Brain microvascular endothelial cell (primary cell): ENCODE measurements around the gene SCAMP2.

Experiments
- DNase-seq: peaks from one replicate; pipeline ENCODE4 v3.0.0-alpha.2; 2020
- H3K27ac ChIP-seq: fragments of 250-450 bp; sonication (Bioruptor Pico); 2 replicates; pipeline ENCODE4 v1.5.1; 2020; ENCODE audit warnings: mild to moderate bottlenecking, moderate library complexity
- H3K27me3 ChIP-seq: fragments of 250-450 bp; sonication (Bioruptor Pico); replicated peaks from 2 replicates; pipeline ENCODE4 v1.5.1; 2020; ENCODE audit warnings: mild to moderate bottlenecking
- H3K36me3 ChIP-seq: fragments of 250-450 bp; sonication (Bioruptor Pico); replicated peaks from 2 replicates; pipeline ENCODE4 v1.5.1; 2020; ENCODE audit warnings: mild to moderate bottlenecking
- H3K4me3 ChIP-seq: 2 replicates; pipeline ENCODE4 v1.5.1; 2011; ENCODE audit warnings: low read depth, mild to moderate bottlenecking, control low read depth, low read length, moderate library complexity
- CTCF ChIP-seq: IDR thresholded peaks from 2 replicates; pipeline ENCODE4 v1.5.1; 2011; ENCODE audit warnings: low read depth, mild to moderate bottlenecking, moderate library complexity, low read length, control low read depth, inconsistent platforms; ENCODE audit errors: missing control alignments
- in situ Hi-C: cut with HindIII; loops from 2 replicates; pipeline ENCODE4 v1.10.0; 2017; ENCODE audit warnings: low sequenced_read_pairs, low pct_ligation_motif_present

SCAMP2 gene

DNA sequence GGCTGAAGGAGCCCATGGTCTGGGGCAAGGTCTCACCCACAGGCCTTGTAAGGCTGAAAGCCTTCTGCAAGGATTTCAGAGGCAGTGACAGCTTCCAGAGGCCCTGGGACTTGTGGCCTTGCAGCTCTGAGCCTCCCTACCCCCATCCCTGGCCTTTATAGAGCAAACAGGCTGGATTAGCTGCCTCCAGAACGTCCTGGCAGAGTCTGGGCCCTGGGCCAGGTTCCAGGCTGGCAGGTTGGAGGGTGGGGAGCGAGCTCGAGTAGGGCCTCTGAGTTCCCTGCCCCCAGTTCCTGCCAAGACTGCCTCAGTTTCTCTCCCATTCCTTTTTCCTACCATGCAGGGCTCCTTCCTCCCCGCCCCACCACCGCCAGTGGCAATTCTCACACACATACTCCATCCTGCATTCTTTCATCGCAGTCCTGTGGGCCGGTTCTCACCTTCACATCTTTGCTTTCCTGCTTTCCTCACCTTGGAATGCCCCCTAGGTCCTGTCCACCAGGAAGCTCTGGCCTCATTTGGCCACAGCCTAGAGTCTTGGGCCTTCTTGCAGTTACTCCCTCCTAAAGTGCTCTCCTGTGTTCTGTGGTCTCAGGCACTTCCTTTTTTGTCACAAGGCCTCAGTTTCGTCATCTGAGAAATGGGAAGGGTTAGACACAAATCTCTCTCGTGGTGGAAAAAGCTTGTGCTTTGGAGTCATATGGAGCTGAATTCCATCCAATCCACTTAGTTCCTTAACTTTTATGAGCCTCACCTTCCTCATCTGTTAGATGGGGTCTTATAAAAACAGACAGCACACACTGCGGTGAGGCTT lies 57.8 kb downstream of the SCAMP2 start:
- in situ Hi-C loops: no loop called here
- Histone ChIP-seq H3K27ac (no peak overlapping the region), H3K27me3 (no peaks in the 10 kb centered on the region), H3K4me3 (no peak overlapping the region), H3K36me3 (no peaks in the 10 kb centered on the region)
- no peak for DNase-seq
- no peak for TF ChIP-seq CTCF

- Histone ChIP-seq H3K27ac (no peak within 1 kb of the TSS), H3K27me3 (no peaks in the 10 kb centered on the region), H3K4me3 (no peak within 1 kb of the TSS), H3K36me3 (no peaks in the 10 kb centered on the region)
- in situ Hi-C loops: no loop called here
- no peak for TF ChIP-seq CTCF
- DNase-seq: no peak
Observed at GRCh38 chr15:74812533-74812932, 60.6 kb downstream of the SCAMP2 start, which contains the start of gene LMAN1L. Gene LMAN1L, plus strand, starts transcription at chr15:74812835. Its CDS starts 20 bp downstream, at chr15:74812855.

DNA sequence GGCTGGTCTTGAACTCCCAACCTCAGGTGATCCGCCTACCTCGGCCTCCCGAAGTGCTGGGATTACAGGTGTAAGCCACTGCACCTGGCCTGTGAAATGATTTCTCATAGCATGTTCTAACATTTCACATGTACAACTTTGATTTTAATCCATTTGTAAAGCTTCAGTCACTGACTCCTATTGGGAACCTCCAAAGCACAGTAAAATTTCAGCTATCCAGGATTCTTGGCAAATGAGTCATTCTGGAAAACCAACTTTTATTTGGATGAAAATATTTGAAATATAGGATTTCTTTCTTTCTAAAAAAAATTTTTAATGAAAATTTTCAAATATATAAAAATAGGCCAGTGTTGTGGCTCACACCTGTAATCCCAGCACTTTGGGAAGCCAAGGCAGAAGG lies 63.2 kb downstream of the SCAMP2 start:
- Histone ChIP-seq H3K27ac (no peak overlapping the region), H3K4me3 (no peak overlapping the region), H3K27me3 (no peaks in the 10 kb centered on the region), H3K36me3 (no peaks in the 10 kb centered on the region)
- in situ Hi-C loops: no loop called here
- no peak for DNase-seq
- no peak for TF ChIP-seq CTCF

GRCh38 chr15:74809242-74809641 lies 63.9 kb downstream of the SCAMP2 start:
- Histone ChIP-seq H3K27me3 (no peaks in the 10 kb centered on the region), H3K36me3 (peaks cover 2% of the 10 kb centered on the region), H3K27ac (no peak overlapping the region), H3K4me3 (no peak overlapping the region)
- in situ Hi-C loops: no loop called here
- no peak for TF ChIP-seq CTCF
- no peak for DNase-seq

DNA sequence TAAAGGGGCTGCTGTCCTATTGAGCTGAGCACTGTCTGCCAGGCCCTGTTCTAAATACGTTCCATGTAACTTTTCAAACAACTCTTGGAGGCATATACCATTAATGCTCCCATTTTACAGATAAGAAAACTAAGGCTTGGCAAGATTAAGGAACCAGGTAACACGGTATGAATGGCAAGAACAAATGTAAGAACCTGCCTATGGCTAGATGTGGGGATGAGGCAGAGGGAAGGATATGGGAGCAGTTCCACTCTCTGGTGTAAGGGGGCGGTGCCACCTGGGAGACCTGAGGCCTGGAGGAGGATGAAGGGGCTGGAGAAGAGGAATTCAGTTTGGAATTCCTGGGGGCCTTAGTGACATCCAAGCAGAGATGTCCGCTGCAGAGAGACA lies 64.3 kb downstream of the SCAMP2 start:
- TF ChIP-seq CTCF: peak; percentile 21
- Histone ChIP-seq H3K36me3 (peaks cover 5% of the 10 kb centered on the region), H3K4me3 (no peak overlapping the region), H3K27ac (no peak overlapping the region), H3K27me3 (no peaks in the 10 kb centered on the region)
- DNase-seq: no peak
- in situ Hi-C loops: no loop called here
